GM18511 (cell line): Measurements from ENCODE around the gene SENP2.
"Not testable (repeated sequence)": the region's sequence is repeated elsewhere in the genome, so short reads cannot be mapped to it uniquely, and the experiment has no call there.

Source experiments
- ATAC-seq: cut with Tn5 transposase; IDR thresholded peaks from one replicate; pipeline ENCODE4 v1.9.1; 2021; ENCODE audit warnings: mild to moderate bottlenecking, moderate library complexity; ENCODE audit not compliant: unreplicated experiment

Gene SENP2

GRCh38 chr3:185585859-185586685 lies at the start of gene SENP2:
Gene SENP2, plus strand, starts transcription at chr3:185586295. Its CDS starts 119 bp downstream, at chr3:185586414.
- ATAC-seq = peak; percentile 94

- peak; percentile 99 for ATAC-seq
Measured at GRCh38 chr3:185537369-185537970, 48.6 kb upstream of the SENP2 start.

- no peak for ATAC-seq
Measured at GRCh38 chr3:185539934-185540333, 46.2 kb upstream of the SENP2 start.

- ATAC-seq = no peak
Measured at GRCh38 chr3:185540695-185541094, 45.4 kb upstream of the SENP2 start.

GRCh38 chr3:185549122-185549521 lies 37.0 kb upstream of the SENP2 start:
- no peak for ATAC-seq

GRCh38 chr3:185549651-185550111 lies 36.4 kb upstream of the SENP2 start:
- ATAC-seq = no peak

GRCh38 chr3:185552358-185552877 lies 33.7 kb upstream of the SENP2 start, which contains the start of gene LIPH:
Gene LIPH, minus strand, starts transcription at chr3:185552588. Its CDS starts 117 bp downstream, at chr3:185552471.
- peak; percentile 83 for ATAC-seq

- no peak for ATAC-seq
Measured at GRCh38 chr3:185555101-185555501, 31.0 kb upstream of the SENP2 start.

- ATAC-seq = no peak
Measured at GRCh38 chr3:185555860-185556347, 30.2 kb upstream of the SENP2 start.

GRCh38 chr3:185556640-185557039 lies 29.5 kb upstream of the SENP2 start:
- ATAC-seq = not testable (repeated sequence)

GRCh38 chr3:185558395-185558794 lies 27.7 kb upstream of the SENP2 start:
- peak; percentile 32 for ATAC-seq

GRCh38 chr3:185559706-185560090 lies 26.4 kb upstream of the SENP2 start:
- ATAC-seq = no peak

GRCh38 chr3:185560676-185561075 lies 25.4 kb upstream of the SENP2 start:
- ATAC-seq = no peak

GRCh38 chr3:185561374-185561943 lies 24.6 kb upstream of the SENP2 start:
- ATAC-seq = no peak

- ATAC-seq = no peak
Measured at GRCh38 chr3:185561958-185562357, 24.1 kb upstream of the SENP2 start.

GRCh38 chr3:185572183-185572582 lies 13.9 kb upstream of the SENP2 start:
- ATAC-seq = no peak

GRCh38 chr3:185575108-185575869 lies 10.8 kb upstream of the SENP2 start:
- ATAC-seq = peak; percentile 81

GRCh38 chr3:185582236-185582635 lies 3.9 kb upstream of the SENP2 start:
- ATAC-seq = no peak

- no peak for ATAC-seq
Measured at GRCh38 chr3:185582871-185583270, 3.2 kb upstream of the SENP2 start.

- ATAC-seq = no peak
Measured at GRCh38 chr3:185583925-185584324, 2.2 kb upstream of the SENP2 start.

- no peak for ATAC-seq
Measured at GRCh38 chr3:185584686-185585085, 1.4 kb upstream of the SENP2 start.
